ENCODE results near the gene NR2F2. TPM values are rescaled to one million over a fixed set of nuclear protein-coding genes. Genes with fewer than 3 reads are reported as not detected.

The NR2F2 gene
- total RNA-seq, 1 experiment from 2014 or later = 53.7 TPM

- BruUV-seq (replicated peaks) = no TSS peak
- no peaks in the 10 kb centered on the region for H3K27me3 ChIP-seq (ENCODE audit: control insufficient read depth, insufficient read depth, low read length)
- no peak overlapping the region for H3K4me3 ChIP-seq (ENCODE audit: low read depth in 2 of 2, low read length in 2 of 2)
- in situ Hi-C loops (cut with HindIII; ENCODE audit: low pct_unique_long_range_greater_than_20kb, low sequenced_read_pairs) (no loop called here), intact Hi-C loops (cut with micrococcal nuclease; ENCODE audit: unreplicated experiment) (no loop called here)
- TF ChIP-seq REST (IDR thresholded peaks at IDR 0.05; ENCODE audit: insufficient read depth in 1 of 2, low read depth in 2 of 2, low read length in 1 of 2) = no peak
- TF ChIP-seq POLR2AphosphoS5 (IDR thresholded peaks at IDR 0.05; ENCODE audit: low read depth, low read length) = no peak
- no peak for TF ChIP-seq TCF7L2 (IDR thresholded peaks at IDR 0.05; ENCODE audit: low read depth, low read length)
- TF ChIP-seq CTCF (IDR thresholded peaks at IDR 0.05) = no peak
- no peak for TF ChIP-seq SIN3A (IDR thresholded peaks at IDR 0.05; ENCODE audit: borderline replicate concordance, insufficient read depth, low read depth, low read length)
- H3K9me3 ChIP-seq (ENCODE audit: control insufficient read depth, insufficient read depth, low read depth, low read length) = no peaks in the 10 kb centered on the region
- DNase-seq (ENCODE audit: low read depth, low spot score) = no peak
- peak overlapping the region; percentile 20; the same call in 1 of the 2 replicates for H3K27ac ChIP-seq (ENCODE audit: low read length)
- no peaks in the 10 kb centered on the region for H3K36me3 ChIP-seq (ENCODE audit: control insufficient read depth, insufficient read depth, low read length)
- ChIA-PET CTCF (no interaction called here), POLR2A (no interaction called here)
- H3K4me1 ChIP-seq (ENCODE audit: control insufficient read depth, insufficient read depth, low read length) = peaks cover 24% of the 10 kb centered on the region
- ATAC-seq = no peak
These were observed 22.3 kb downstream of the NR2F2 start for GRCh38 chr15:96352604-96353405.

DNA sequence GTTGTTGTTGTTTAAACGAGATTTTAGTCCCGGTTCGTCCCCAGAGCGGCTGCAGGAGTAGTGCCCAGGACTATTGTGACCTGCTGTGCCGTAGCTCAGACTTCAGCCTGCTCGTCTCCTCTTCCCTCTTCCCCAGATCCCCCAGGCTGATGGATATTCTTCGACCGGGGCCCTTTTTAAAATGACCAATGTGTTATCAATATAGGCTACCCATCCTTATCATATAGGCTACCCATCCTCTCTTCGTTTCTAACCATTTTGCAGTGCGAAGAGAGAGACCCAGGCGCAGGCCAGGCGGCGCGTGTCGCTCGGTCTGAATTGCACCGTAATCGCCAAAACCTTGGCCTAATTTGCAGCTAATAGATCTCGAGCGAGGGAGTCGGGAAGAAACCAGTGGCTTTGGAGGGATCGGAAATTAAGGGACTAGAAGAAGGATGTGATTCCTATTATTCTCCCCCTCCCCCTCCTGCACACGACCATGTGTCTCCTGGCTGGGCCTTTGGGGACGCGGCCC lies 23.0 kb downstream of the NR2F2 start:
- Histone ChIP-seq H3K4me1 (ENCODE audit: control insufficient read depth, insufficient read depth, low read length) (peaks cover 24% of the 10 kb centered on the region), H3K4me3 (ENCODE audit: low read depth in 2 of 2, low read length in 2 of 2) (peak overlapping the region; percentile 55 to 73; a peak in 3 of 4 replicates), H3K27ac (ENCODE audit: low read length) (no peak overlapping the region), H3K9me3 (ENCODE audit: control insufficient read depth, insufficient read depth, low read depth, low read length) (no peaks in the 10 kb centered on the region), H3K27me3 (ENCODE audit: control insufficient read depth, insufficient read depth, low read length) (no peaks in the 10 kb centered on the region), H3K36me3 (ENCODE audit: control insufficient read depth, insufficient read depth, low read length) (no peaks in the 10 kb centered on the region)
- TF ChIP-seq TCF7L2 (IDR thresholded peaks at IDR 0.05; ENCODE audit: low read depth, low read length) = no peak
- no peak for TF ChIP-seq REST (IDR thresholded peaks at IDR 0.05; ENCODE audit: insufficient read depth in 1 of 2, low read depth in 2 of 2, low read length in 1 of 2)
- TF ChIP-seq SIN3A (IDR thresholded peaks at IDR 0.05; ENCODE audit: borderline replicate concordance, insufficient read depth, low read depth, low read length) = no peak
- TF ChIP-seq POLR2AphosphoS5 (IDR thresholded peaks at IDR 0.05; ENCODE audit: low read depth, low read length) = no peak
- TF ChIP-seq CTCF (IDR thresholded peaks at IDR 0.05) = no peak
- BruUV-seq (replicated peaks) = no TSS peak
- in situ Hi-C loops (cut with HindIII; ENCODE audit: low pct_unique_long_range_greater_than_20kb, low sequenced_read_pairs) = no loop called here
- intact Hi-C loops (cut with micrococcal nuclease; ENCODE audit: unreplicated experiment) = no loop called here
- POLR2A ChIA-PET = no interaction called here
- ATAC-seq = no peak
- no peak for DNase-seq (ENCODE audit: low read depth, low spot score)
- CTCF ChIA-PET = no interaction called here

All from Panc1 (cell line).